H1 (cell line): ENCODE results near the gene DIAPH1. TPM values are rescaled to one million over a fixed set of nuclear protein-coding genes. Genes with fewer than 3 reads are reported as not detected.

ENCODE experiments used
- CTCF ChIA-PET: fragments of 300-600 bp; sonication (Branson Sonifier 250); formaldehyde crosslinking; loops from one replicate; lab custom pipeline; 2021; ENCODE audit not compliant: partially characterized antibody; lab: Charles Lee
- POLR2A ChIA-PET: fragments of 300-600 bp; sonication (Branson Sonifier 250); formaldehyde crosslinking; loops from one replicate; lab custom pipeline; 2021; ENCODE audit warnings: inconsistent platforms; ENCODE audit not compliant: partially characterized antibody; lab: Charles Lee
- DNase-seq, 2 experiments: peaks; one replicate each; pipeline versions ENCODE4 v3.0.0 to v3.0.0-alpha.2; 2010 to 2022; ENCODE audit warnings: low spot score in 2 of 2, low read depth in 1 of 2, mixed read lengths in 1 of 2
- FAIRE-seq: peaks from 2 replicates; lab custom pipeline; 2011; peaks lifted over from hg19 to GRCh38; lab: Jason Lieb, UNC
- H2AFZ ChIP-seq: 2 replicates; pipeline ENCODE4 v1.8.1; 2012; ENCODE audit warnings: low read length, inconsistent platforms
- H2AK5ac ChIP-seq: 2 replicates; pipeline ENCODE4 v1.6.1; 2013; ENCODE audit warnings: low read depth, low read length
- H2BK120ac ChIP-seq: replicated peaks from 2 replicates; pipeline ENCODE3; 2013; ENCODE audit warnings: low read depth, low read length, inconsistent platforms
- H2BK12ac ChIP-seq: 2 replicates; pipeline ENCODE4 v1.6.1; 2013; ENCODE audit warnings: low read depth, low read length
- H2BK15ac ChIP-seq: 2 replicates; pipeline ENCODE4 v1.6.1; 2013; ENCODE audit warnings: low read length
- H2BK20ac ChIP-seq: 2 replicates; pipeline ENCODE4 v1.6.1; 2013; ENCODE audit warnings: low read length
- H2BK5ac ChIP-seq: 2 replicates; pipeline ENCODE4 v1.6.1; 2013; ENCODE audit warnings: low read depth, low read length
- H3K14ac ChIP-seq: 2 replicates; pipeline ENCODE4 v1.6.1; 2013; ENCODE audit warnings: inconsistent platforms; ENCODE audit not compliant: insufficient read length
- H3K18ac ChIP-seq: 2 replicates; pipeline ENCODE4 v1.6.1; 2013; ENCODE audit warnings: low read length; ENCODE audit errors: extremely low read depth
- H3K23ac ChIP-seq: 2 replicates; pipeline ENCODE4 v1.6.1; 2013; ENCODE audit warnings: inconsistent platforms; ENCODE audit not compliant: insufficient read length
- H3K23me2 ChIP-seq: 2 replicates; pipeline ENCODE4 v1.6.1; 2013; ENCODE audit warnings: low read depth, low read length
- H3K27ac ChIP-seq: 2 replicates; pipeline ENCODE4 v1.6.1; 2011; ENCODE audit warnings: low read depth, low read length, inconsistent platforms
- H3K27me3 ChIP-seq, 4 experiments: replicated peaks in 1 of 4; 1 replicate in 1 of 4; 2 replicates in 3 of 4; pipeline versions ENCODE4 v1.6.1 to v1.8.1; 2011 to 2013; ENCODE audit warnings: low read length in 3 of 4, mild to moderate bottlenecking in 3 of 4, inconsistent platforms in 2 of 4, mixed read lengths in 2 of 4, moderate library complexity in 1 of 4; ENCODE audit not compliant: control insufficient read depth in 3 of 4, insufficient read depth in 3 of 4; ENCODE audit errors: extremely low read depth in 1 of 4
- H3K36me3 ChIP-seq, 4 experiments: 2 replicates each; pipeline versions ENCODE4 v1.6.1 to v1.8.1; 2011 to 2013; ENCODE audit warnings: mild to moderate bottlenecking in 4 of 4, low read length in 3 of 4, moderate library complexity in 2 of 4, control low read depth in 1 of 4, inconsistent platforms in 1 of 4; ENCODE audit not compliant: insufficient read depth in 4 of 4, control insufficient read depth in 2 of 4
- H3K4ac ChIP-seq: replicated peaks from 2 replicates; pipeline ENCODE3; 2013; ENCODE audit warnings: low read length, low read depth, mixed read lengths, inconsistent platforms; ENCODE audit not compliant: insufficient read length
- H3K4me1 ChIP-seq, 4 experiments: replicated peaks in 1 of 4; 1 replicate in 1 of 4; 2 replicates in 3 of 4; pipeline versions ENCODE4 v1.6.1 to v1.8.1; 2011 to 2013; ENCODE audit warnings: low read length in 3 of 4, inconsistent platforms in 2 of 4, mixed read lengths in 1 of 4; ENCODE audit not compliant: insufficient read depth in 4 of 4, control insufficient read depth in 3 of 4
- H3K4me2 ChIP-seq, 2 experiments: 2 replicates each; pipeline versions ENCODE4 v1.6.1 to v1.8.1; 2011 to 2013; ENCODE audit warnings: low read depth in 2 of 2, low read length in 2 of 2, control low read depth in 1 of 2, inconsistent platforms in 1 of 2, mild to moderate bottlenecking in 1 of 2; ENCODE audit not compliant: insufficient read depth in 1 of 2
- H3K4me3 ChIP-seq, 4 experiments: fragments of 200-600, 300-600 bp in 1 of 4; sonication (generic), shearing (Covaris generic), sonication (Bioruptor Twin) in 1 of 4; 2 replicates each; pipeline versions ENCODE4 v1.5.1 to v1.8.1; 2011 to 2016; ENCODE audit warnings: low read length in 4 of 4, low read depth in 3 of 4, control low read depth in 2 of 4, inconsistent platforms in 2 of 4, mild to moderate bottlenecking in 2 of 4, mixed read lengths in 1 of 4, moderate library complexity in 1 of 4; ENCODE audit not compliant: insufficient read depth in 2 of 4; ENCODE audit errors: extremely low read depth in 1 of 4
- H3K56ac ChIP-seq: replicated peaks from 2 replicates; pipeline ENCODE3; 2013; ENCODE audit warnings: low read depth, mild to moderate bottlenecking, mixed read lengths, low read length, inconsistent platforms; ENCODE audit not compliant: insufficient read length
- H3K79me1 ChIP-seq: 2 replicates; pipeline ENCODE4 v1.6.1; 2013; ENCODE audit warnings: low read depth, low read length, control low read depth
- H3K79me2 ChIP-seq, 2 experiments: 2 replicates each; pipeline versions ENCODE4 v1.6.1 to v1.8.1; 2012 to 2013; ENCODE audit warnings: low read length in 2 of 2, mild to moderate bottlenecking in 2 of 2, inconsistent platforms in 1 of 2; ENCODE audit not compliant: insufficient read depth in 2 of 2, control insufficient read depth in 1 of 2
- H3K9ac ChIP-seq, 4 experiments: replicated peaks in 1 of 4; 1 replicate in 1 of 4; 2 replicates in 3 of 4; pipeline versions ENCODE4 v1.6.1 to v1.8.1; 2011 to 2013; ENCODE audit warnings: low read depth in 3 of 4, low read length in 3 of 4, control low read depth in 2 of 4, mild to moderate bottlenecking in 2 of 4, moderate library complexity in 2 of 4, inconsistent platforms in 1 of 4; ENCODE audit errors: extremely low read depth in 1 of 4
- H3K9me3 ChIP-seq, 2 experiments: 2 replicates each; pipeline versions ENCODE4 v1.6.1 to v1.8.1; 2012 to 2013; ENCODE audit warnings: mild to moderate bottlenecking in 2 of 2, moderate library complexity in 2 of 2, control low read depth in 1 of 2, inconsistent platforms in 1 of 2, low read depth in 1 of 2, low read length in 1 of 2, mixed read lengths in 1 of 2; ENCODE audit not compliant: insufficient read depth in 2 of 2
- H4K20me1 ChIP-seq, 2 experiments: replicated peaks in 1 of 2; 2 replicates each; pipeline versions ENCODE3 to v1.8.1; 2011 to 2013; ENCODE audit warnings: inconsistent platforms in 2 of 2, low read length in 2 of 2, mild to moderate bottlenecking in 1 of 2; ENCODE audit not compliant: insufficient read depth in 2 of 2, control insufficient read depth in 1 of 2
- H4K5ac ChIP-seq: 2 replicates; pipeline ENCODE4 v1.6.1; 2013; ENCODE audit warnings: low read length, low read depth, mixed read lengths, inconsistent platforms; ENCODE audit not compliant: insufficient read length
- H4K8ac ChIP-seq: 2 replicates; pipeline ENCODE4 v1.8.0; 2013; ENCODE audit warnings: mild to moderate bottlenecking, moderate library complexity, low read length, inconsistent platforms; ENCODE audit not compliant: insufficient read depth; ENCODE audit errors: extremely low read depth
- H4K91ac ChIP-seq: replicated peaks from 2 replicates; pipeline ENCODE3; 2013; ENCODE audit warnings: low read length, mixed read lengths, inconsistent platforms; ENCODE audit not compliant: insufficient read length
- CHD1 ChIP-seq: IDR thresholded peaks from 2 replicates; pipeline ENCODE4 v1.6.1; 2012; ENCODE audit warnings: low read depth, low read length, improper control_type of control experiment
- GTF2F1 ChIP-seq: IDR thresholded peaks from 2 replicates; pipeline ENCODE4 v1.6.1; 2012; ENCODE audit warnings: low read depth, low read length, improper control_type of control experiment, borderline replicate concordance
- JUND ChIP-seq: IDR thresholded peaks from 2 replicates; pipeline ENCODE4 v1.6.1; 2011; ENCODE audit warnings: mild to moderate bottlenecking, improper control_type of control experiment, low read length
- KDM1A ChIP-seq: fragments of 200-600, 300-600 bp; sonication (generic); IDR thresholded peaks from 2 replicates; pipeline ENCODE4 v1.7.1; 2016; ENCODE audit warnings: mild to moderate bottlenecking, low read length, borderline replicate concordance
- SP4 ChIP-seq: IDR thresholded peaks from 2 replicates; pipeline ENCODE4 v1.6.1; 2012; ENCODE audit warnings: low read length, inconsistent platforms
- TAF7 ChIP-seq: optimal IDR thresholded peaks from 2 replicates; pipeline ENCODE3; 2011; ENCODE audit warnings: low read depth, mild to moderate bottlenecking, inconsistent platforms, low read length, moderate library complexity, borderline replicate concordance
- WGBS, 2 experiments: shearing (Covaris generic) in 1 of 2; methylation state at CpG; one replicate each; pipeline versions ENCODE4 v1.1.6 to v1.1.7; 2013 to 2015; ENCODE audit warnings: low lambda C conversion rate in 2 of 2, mixed read lengths in 2 of 2, inconsistent platforms in 1 of 2, low coverage in 1 of 2, missing lambda C conversion rate in 1 of 2; ENCODE audit not compliant: insufficient replicate concordance in 2 of 2, insufficient coverage in 1 of 2, insufficient read length in 1 of 2; ENCODE audit errors: extremely low coverage in 1 of 2, missing lambda C conversion rate in 1 of 2; 5-methylcytosine and 5-hydroxymethylcytosine counted together
- polyA plus RNA-seq, 7 experiments: library from polyadenylated mRNA; depleted of rRNA in 3 of 7; stranded (reverse) in 5 of 7; unstranded in 2 of 7; fragments of >200 nt in 5 of 7; fragments of 200-250 nt in 2 of 7; gene quantifications; 1 replicate in 5 of 7; 2 replicates in 1 of 7; 4 replicates in 1 of 7; pipeline versions ENCODE4 v1.2.1 to v1.2.3, GENCODE V29; 2011 to 2013; ENCODE audit warnings: missing spikeins in 2 of 7, mixed read lengths in 2 of 7
- total RNA-seq: library from RNA; stranded (reverse); fragmentation: NEBNext Ultra II Directional; extraction: Animal tissue kit (Norgen Biotek cat#: 25700); gene quantifications from 2 replicates; pipeline ENCODE4 v1.2.1, GENCODE V29; 2021

Gene DIAPH1
- total and polyA plus RNA-seq, 2 of the 8 experiments (the other 6 are each of a cell fraction or from before 2014, with no cell fraction given) = 61.2 to 114 TPM

DNA sequence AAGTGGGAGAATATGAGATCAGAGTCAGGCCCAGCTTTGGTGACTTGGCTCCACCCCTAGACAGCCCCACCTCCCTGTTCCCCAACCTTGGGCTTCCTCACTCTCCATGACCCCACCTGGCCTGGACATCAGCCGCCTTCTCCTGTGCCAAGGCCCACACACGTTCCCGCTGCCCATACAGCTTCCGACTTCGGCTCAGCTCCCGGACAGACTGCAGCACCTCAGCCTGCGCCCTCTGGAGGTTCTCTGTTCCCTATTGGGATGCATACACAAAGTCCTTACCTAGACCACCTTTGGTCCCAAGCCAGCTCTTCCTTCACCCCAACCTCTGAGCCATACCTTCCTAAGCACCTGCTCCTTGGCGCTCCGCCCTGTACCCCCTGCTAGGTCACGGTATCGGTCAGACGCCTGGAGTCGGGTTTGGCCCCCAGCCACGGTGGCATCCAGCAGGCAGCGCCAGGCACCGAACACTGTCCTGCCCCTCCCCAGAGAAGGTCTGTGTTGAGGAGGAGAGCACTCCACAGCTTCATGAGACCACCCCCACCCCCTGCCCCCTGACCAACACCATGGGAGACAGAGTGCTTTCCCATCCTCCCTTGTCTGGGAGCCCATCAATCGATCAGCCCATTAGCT lies 30.4 kb upstream of the DIAPH1 start:
- Histone ChIP-seq H4K5ac (no peak overlapping the region), H2AK5ac (no peak overlapping the region), H3K79me1 (peaks cover 3% of the 10 kb centered on the region; the same call in 1 of the 2 replicates), H3K23me2 (peaks cover 3% of the 10 kb centered on the region; the same call in 1 of the 2 replicates), H3K9ac (no peak overlapping the region), H2AFZ (no peak overlapping the region), H3K18ac (no peak overlapping the region), H2BK12ac (no peak overlapping the region), H3K27me3 (no peaks in the 10 kb centered on the region; a peak in 1 of 7 replicates), H3K14ac (no peak overlapping the region), H3K4me2 (no peak overlapping the region), H3K4me3 (no peak overlapping the region), H3K56ac (no peak overlapping the region), H4K20me1 (peaks cover 0 to 2% of the 10 kb centered on the region in 2 experiments), H3K4me1 (peaks cover 2 to 8% (median 6%) of the 10 kb centered on the region in 4 experiments; a peak in 6 of 7 replicates), H2BK20ac (no peak overlapping the region), H3K27ac (no peak overlapping the region), H3K4ac (no peak overlapping the region), H3K23ac (no peak overlapping the region), H3K9me3 (no peaks in the 10 kb centered on the region), H3K36me3 (peaks cover 0 to 15% (median 5%) of the 10 kb centered on the region in 4 experiments; a peak in 5 of 8 replicates), H2BK5ac (no peak overlapping the region), H4K8ac (no peak overlapping the region; the same call in 1 of the 2 replicates), H2BK15ac (no peak overlapping the region), H2BK120ac (no peak overlapping the region), H3K79me2 (no peaks in the 10 kb centered on the region), H4K91ac (no peak overlapping the region)
- 90% methylated on average over 17 of the region's 17 CpGs; no CpG with 5 or more reads in 1 of the 2 experiments for WGBS, 2 experiments
- TF ChIP-seq CHD1 (no peak), KDM1A (no peak), SP4 (no peak), GTF2F1 (no peak), TAF7 (no peak), JUND (no peak)
- ChIA-PET POLR2A (interaction anchor here (1.0 to 7.3 kb wide), 4 partner anchors 9 to 33 kb away, joined by 3 to 96 read pairs (median 6); partner anchors contain the start of genes HDAC3 and RELL2), CTCF (interaction anchor here (0.6 to 4.2 kb wide), 5 partner anchors 11 to 30 kb away, joined by 3 to 21 read pairs (median 3); partner anchors contain the start of gene DIAPH1)
- FAIRE-seq (no peak), DNase-seq (no peak)
